Measurements from ENCODE around the gene SETD6. TPM values are rescaled to one million over a fixed set of nuclear protein-coding genes. Genes with fewer than 3 reads are reported as not detected.

The SETD6 gene
- total and polyA plus RNA-seq, 2 of the 13 experiments (the other 11 are each of a cell fraction or from before 2014, with no cell fraction given) = 24.0 to 25.7 TPM

DNA sequence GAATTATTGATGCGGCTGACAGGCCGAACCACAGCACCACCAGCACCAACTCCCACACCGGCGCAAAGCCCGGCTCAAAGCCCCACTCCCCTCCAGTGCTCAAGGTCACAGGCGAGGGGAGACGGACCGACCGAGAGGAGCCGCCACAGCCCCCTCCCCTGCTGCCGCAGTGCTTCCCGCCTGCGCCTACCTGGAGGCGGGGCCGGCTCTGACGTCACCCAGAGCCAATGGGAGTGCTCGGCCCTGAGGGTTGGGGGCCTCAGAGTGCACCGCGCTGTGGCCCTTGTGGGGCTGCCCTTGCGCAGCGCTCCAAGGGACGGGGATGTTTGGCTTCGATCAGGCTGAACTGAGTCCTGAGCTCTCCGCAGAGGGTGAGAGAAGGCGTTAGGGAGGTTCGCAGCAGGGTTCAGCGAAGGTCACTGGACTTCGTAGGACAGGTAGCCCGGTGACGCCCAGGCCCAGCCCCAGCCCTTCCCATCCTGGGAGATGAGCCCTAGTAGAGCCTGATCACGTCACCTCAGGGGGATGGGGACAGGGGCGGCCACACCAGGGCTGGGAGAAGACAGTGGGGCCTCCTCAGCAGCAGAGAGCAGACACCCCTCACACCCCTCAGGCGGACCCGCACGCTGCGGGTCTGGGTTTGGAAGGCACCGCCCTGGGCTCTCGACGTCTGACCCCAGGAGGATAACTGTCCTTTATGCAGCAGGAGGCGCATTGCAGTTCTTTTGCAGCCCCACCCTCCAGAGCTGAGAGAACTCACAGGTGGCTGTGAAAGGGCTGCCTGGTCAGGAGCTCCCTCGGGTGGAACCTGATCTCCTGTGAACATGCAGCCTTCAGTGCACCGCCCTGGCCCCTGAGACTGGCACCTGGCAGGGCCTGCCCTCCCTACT is 13.8 kb upstream of the SETD6 start (continued):
- TF ChIP-seq, protein P1, sequence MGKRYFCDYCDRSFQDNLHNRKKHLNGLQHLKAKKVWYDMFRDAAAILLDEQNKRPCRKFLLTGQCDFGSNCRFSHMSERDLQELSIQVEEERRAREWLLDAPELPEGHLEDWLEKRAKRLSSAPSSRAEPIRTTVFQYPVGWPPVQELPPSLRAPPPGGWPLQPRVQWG (CRISPR knock-in tag; IDR thresholded peaks at IDR 0.05; ENCODE audit: borderline replicate concordance, low read depth) = no peak
- TF ChIP-seq ZNF20 (CRISPR knock-in tag; IDR thresholded peaks at IDR 0.05) (no peak), HIVEP1 (CRISPR knock-in tag; IDR thresholded peaks at IDR 0.05) (no peak), ETV6 (CRISPR knock-in tag; conservative IDR thresholded peaks at IDR 0.05) (no peak), ZNF432 (CRISPR knock-in tag; IDR thresholded peaks at IDR 0.05; ENCODE audit: borderline replicate concordance) (no peak), RXRA (CRISPR knock-in tag; IDR thresholded peaks at IDR 0.05) (peak; percentile 66), GTF3A (CRISPR knock-in tag; conservative IDR thresholded peaks at IDR 0.05) (no peak), SMARCE1 (IDR thresholded peaks at IDR 0.05; ENCODE audit: borderline replicate concordance) (no peak), WIZ (CRISPR knock-in tag; IDR thresholded peaks at IDR 0.05) (no peak), ZFP36L2 (CRISPR knock-in tag; IDR thresholded peaks at IDR 0.05) (no peak), ZNF781 (CRISPR knock-in tag; IDR thresholded peaks at IDR 0.05; ENCODE audit: borderline replicate concordance, not compliant biosample characterization) (no peak), CC2D1A (CRISPR knock-in tag; IDR thresholded peaks at IDR 0.05) (no peak), ZNF7 (CRISPR knock-in tag; IDR thresholded peaks at IDR 0.05) (no peak), ZNF558 (CRISPR knock-in tag; IDR thresholded peaks at IDR 0.05; ENCODE audit: borderline replicate concordance) (no peak), SAP130 (CRISPR knock-in tag; IDR thresholded peaks at IDR 0.05; ENCODE audit: low read depth) (peak; percentile 57), RCOR2 (CRISPR knock-in tag; IDR thresholded peaks at IDR 0.05) (no peak), ZNF17 (CRISPR knock-in tag; IDR thresholded peaks at IDR 0.05) (no peak)
- TF ChIP-seq, protein P2, sequence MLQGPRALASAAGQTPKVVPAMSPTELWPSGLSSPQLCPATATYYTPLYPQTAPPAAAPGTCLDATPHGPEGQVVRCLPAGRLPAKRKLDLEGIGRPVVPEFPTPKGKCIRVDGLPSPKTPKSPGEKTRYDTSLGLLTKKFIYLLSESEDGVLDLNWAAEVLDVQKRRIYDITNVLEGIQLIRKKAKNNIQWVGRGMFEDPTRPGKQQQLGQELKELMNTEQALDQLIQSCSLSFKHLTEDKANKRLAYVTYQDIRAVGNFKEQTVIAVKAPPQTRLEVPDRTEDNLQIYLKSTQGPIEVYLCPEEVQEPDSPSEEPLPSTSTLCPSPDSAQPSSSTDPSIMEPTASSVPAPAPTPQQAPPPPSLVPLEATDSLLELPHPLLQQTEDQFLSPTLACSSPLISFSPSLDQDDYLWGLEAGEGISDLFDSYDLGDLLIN (CRISPR knock-in tag; IDR thresholded peaks at IDR 0.05; ENCODE audit: borderline replicate concordance) = no peak
- TF ChIP-seq, protein P3, sequence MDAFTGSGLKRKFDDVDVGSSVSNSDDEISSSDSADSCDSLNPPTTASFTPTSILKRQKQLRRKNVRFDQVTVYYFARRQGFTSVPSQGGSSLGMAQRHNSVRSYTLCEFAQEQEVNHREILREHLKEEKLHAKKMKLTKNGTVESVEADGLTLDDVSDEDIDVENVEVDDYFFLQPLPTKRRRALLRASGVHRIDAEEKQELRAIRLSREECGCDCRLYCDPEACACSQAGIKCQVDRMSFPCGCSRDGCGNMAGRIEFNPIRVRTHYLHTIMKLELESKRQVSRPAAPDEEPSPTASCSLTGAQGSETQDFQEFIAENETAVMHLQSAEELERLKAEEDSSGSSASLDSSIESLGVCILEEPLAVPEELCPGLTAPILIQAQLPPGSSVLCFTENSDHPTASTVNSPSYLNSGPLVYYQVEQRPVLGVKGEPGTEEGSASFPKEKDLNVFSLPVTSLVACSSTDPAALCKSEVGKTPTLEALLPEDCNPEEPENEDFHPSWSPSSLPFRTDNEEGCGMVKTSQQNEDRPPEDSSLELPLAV (CRISPR knock-in tag; conservative IDR thresholded peaks at IDR 0.05; ENCODE audit: low read depth) = no peak
- TF ChIP-seq, protein P4, sequence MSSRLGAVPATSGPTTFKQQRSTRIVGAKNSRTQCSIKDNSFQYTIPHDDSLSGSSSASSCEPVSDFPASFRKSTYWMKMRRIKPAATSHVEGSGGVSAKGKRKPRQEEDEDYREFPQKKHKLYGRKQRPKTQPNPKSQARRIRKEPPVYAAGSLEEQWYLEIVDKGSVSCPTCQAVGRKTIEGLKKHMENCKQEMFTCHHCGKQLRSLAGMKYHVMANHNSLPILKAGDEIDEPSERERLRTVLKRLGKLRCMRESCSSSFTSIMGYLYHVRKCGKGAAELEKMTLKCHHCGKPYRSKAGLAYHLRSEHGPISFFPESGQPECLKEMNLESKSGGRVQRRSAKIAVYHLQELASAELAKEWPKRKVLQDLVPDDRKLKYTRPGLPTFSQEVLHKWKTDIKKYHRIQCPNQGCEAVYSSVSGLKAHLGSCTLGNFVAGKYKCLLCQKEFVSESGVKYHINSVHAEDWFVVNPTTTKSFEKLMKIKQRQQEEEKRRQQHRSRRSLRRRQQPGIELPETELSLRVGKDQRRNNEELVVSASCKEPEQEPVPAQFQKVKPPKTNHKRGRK (CRISPR knock-in tag; IDR thresholded peaks at IDR 0.05) = no peak
- TF ChIP-seq, protein P5, sequence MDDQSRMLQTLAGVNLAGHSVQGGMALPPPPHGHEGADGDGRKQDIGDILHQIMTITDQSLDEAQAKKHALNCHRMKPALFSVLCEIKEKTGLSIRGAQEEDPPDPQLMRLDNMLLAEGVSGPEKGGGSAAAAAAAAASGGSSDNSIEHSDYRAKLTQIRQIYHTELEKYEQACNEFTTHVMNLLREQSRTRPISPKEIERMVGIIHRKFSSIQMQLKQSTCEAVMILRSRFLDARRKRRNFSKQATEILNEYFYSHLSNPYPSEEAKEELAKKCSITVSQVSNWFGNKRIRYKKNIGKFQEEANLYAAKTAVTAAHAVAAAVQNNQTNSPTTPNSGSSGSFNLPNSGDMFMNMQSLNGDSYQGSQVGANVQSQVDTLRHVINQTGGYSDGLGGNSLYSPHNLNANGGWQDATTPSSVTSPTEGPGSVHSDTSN (CRISPR knock-in tag; IDR thresholded peaks at IDR 0.05; ENCODE audit: borderline replicate concordance) = no peak
- TF ChIP-seq, protein P6, sequence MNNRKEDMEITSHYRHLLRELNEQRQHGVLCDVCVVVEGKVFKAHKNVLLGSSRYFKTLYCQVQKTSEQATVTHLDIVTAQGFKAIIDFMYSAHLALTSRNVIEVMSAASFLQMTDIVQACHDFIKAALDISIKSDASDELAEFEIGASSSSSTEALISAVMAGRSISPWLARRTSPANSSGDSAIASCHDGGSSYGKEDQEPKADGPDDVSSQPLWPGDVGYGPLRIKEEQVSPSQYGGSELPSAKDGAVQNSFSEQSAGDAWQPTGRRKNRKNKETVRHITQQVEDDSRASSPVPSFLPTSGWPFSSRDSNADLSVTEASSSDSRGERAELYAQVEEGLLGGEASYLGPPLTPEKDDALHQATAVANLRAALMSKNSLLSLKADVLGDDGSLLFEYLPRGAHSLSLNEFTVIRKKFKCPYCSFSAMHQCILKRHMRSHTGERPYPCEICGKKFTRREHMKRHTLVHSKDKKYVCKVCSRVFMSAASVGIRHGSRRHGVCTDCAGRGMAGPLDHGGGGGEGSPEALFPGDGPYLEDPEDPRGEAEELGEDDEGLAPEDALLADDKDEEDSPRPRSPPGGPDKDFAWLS (CRISPR knock-in tag; IDR thresholded peaks at IDR 0.05; ENCODE audit: borderline replicate concordance) = no peak

Data from HepG2 (cell line).